Stromal cell of bone marrow (primary cell): ENCODE results near the gene USP43.
"Not testable (repeated sequence)": the region's sequence is repeated elsewhere in the genome, so short reads cannot be mapped to it uniquely, and the experiment has no call there.

Experiments
- DNase-seq: peaks from one replicate; pipeline ENCODE4 v3.0.0-alpha.2; 2012; ENCODE audit warnings: low read depth

The USP43 gene

GRCh38 chr17:9644910-9645751, at the start of gene USP43:
Gene USP43, plus strand, starts transcription at chr17:9645517. Its CDS starts 116 bp downstream, at chr17:9645633.
- DNase-seq = no peak

DNA sequence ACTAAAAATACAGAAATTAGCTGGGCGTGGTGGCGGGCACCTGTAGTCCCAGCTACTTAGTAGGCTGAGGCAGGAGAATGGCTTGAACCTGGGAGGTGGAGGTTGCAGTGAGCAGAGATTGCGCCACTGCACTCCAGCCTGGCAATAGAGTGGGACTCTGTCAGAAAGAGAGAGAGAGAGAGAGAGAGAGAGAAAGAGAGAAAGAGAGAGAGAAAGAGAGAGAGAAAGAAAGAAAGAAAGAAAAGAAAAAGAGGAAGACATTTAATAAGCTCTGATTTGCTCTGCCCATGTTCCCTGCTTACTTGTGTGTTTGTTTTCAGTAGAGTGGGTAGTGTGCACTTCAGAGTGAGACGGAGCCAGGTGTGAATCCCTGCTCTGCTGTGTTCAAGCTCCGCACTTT, 47.7 kb upstream of the USP43 start:
- DNase-seq = not testable (repeated sequence)

DNA sequence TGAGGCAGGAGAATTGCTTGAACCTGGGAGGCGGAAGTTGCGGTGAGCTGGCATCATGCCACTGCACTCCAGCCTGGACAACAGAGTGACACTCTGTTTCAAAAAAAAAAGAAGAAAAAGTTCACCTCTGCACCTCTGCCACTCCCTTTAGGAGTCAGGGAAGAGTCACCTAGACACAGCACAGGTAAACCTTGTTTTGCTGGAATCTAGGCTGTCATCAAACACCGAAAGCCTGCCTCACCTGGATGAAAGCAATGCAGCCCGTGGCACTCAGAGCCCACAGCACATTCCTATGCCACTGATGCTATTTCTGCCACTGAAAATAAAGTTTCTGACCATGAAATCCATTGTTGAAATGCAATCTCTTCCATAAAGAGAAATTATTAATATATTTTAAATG, 46.7 kb upstream of the USP43 start:
- no peak for DNase-seq

GRCh38 chr17:9604583-9604982, 40.7 kb upstream of the USP43 start:
- not testable (repeated sequence) for DNase-seq

GRCh38 chr17:9606453-9606852, 38.9 kb upstream of the USP43 start:
- no peak for DNase-seq

DNA sequence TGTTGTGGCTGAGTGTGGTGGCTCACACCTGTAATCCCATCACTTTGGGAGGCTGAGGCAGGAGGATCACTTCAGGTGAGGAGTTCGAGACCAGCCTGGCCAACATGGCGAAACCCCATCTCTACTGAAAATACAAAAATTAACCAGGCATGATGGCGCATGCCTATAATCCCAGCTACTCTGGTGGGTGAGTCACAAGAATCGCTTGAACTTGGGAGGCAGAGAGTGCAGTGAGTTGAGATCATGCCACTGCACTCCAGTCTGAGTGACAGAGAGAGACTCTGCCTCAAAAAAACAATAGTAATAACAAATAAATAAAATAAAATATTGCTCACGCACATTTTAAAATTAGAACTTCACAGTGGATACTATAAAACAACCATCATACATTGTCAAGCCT, 38.3 kb upstream of the USP43 start:
- not testable (repeated sequence) for DNase-seq

DNA sequence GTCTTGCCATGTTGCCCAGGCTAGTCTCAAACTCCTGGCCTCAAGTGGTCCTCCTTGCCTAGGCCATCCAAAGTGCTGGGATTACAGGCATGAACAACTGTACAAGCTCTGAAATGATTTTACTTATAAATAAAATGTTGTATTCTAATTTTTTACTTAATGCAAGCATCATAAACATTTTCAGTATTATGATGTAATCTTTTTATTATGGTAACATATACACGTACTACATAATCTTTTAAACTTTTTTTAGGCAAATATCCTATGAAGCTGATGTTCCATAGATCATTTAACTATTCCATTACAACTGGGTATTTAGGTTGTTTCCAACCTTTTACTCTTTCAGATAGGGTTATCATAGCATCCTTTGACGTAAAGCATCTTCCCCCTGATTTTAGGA, 33.8 kb upstream of the USP43 start:
- no peak for DNase-seq

GRCh38 chr17:9612006-9612405, 33.3 kb upstream of the USP43 start:
- no peak for DNase-seq

DNA sequence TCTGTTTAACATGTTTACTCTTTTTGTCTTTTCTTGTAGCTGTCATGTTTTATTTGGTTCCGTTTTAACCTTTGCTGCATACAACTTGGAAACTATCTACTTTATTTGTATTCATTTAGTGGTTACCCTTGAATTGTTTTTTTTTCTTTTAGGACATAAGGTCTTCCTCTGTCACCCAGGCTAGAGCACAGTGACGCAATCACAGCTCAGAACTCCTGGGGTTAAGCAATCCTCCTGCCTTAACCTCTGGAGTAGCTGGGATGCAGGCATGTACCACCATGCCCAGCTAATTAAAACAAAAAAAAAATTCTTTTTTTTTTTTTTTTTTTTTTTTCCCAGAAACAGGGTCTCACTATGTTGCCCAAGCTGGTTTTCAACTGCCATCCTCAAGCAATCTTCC, 29.8 kb upstream of the USP43 start:
- DNase-seq = no peak

- DNase-seq = no peak
Measured at GRCh38 chr17:9622961-9623360, 22.4 kb upstream of the USP43 start.

DNA sequence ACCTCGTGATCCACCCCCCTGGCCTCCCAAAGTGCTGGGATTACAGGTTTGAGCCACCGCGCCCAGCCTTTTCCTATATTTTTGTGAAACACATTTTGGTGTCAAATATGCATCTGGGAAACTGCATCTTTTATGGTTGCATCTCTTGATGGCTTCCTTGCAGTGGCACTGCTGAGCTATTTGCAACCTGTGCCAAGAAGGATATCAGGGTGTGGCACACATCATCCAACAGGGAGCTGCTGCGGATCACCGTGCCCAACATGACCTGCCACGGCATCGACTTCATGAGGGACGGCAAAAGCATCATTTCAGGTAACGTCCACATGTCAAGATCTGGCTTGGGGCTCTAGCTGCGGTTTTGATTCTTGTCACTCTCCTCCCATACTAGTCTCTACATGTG, 16.8 kb upstream of the USP43 start:
- no peak for DNase-seq

- DNase-seq = no peak
Measured at GRCh38 chr17:9632741-9633140, 12.6 kb upstream of the USP43 start.

DNA sequence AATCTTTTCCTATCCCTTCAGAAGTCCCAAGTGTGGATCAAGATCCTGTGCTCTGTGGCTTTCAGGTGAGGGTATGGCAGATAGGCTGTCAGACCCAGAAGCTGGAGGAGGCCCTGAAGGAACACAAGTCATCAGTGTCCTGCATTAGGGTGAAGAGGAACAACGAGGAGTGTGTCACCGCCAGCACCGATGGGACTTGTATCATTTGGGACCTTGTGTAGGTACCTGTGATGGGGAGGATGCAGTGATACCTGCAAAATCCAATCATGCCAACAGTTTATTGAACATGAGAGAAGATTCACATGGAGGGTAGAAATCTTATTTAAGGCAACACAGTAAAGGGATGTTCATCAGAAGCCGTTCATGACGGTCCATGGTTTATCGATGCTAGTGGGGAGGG, 10.0 kb upstream of the USP43 start:
- no peak for DNase-seq

- no peak for DNase-seq
Measured at GRCh38 chr17:9636501-9636900, 8.8 kb upstream of the USP43 start.

DNA sequence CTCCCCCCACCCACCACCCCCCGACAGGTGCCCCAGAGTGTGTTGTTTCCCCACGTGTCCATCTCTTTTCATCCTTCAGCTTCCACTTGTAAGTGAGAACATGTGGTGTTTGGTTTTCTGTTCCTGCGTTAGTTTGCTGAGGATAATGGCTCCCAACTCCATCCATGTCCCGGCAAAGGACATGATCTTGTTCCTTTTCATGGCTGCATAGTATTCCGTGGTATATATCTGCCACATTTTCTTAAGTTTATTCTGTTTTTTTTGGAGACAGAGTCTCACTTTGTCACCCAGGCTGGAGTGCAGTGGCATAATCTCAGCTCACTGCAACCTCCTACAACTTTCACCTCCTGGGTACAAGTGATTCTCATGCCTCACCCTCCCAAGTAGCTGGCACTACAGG, 4.9 kb upstream of the USP43 start:
- not testable (repeated sequence) for DNase-seq

- DNase-seq = no peak
Measured at GRCh38 chr17:9643611-9644010, 1.7 kb upstream of the USP43 start.

DNA sequence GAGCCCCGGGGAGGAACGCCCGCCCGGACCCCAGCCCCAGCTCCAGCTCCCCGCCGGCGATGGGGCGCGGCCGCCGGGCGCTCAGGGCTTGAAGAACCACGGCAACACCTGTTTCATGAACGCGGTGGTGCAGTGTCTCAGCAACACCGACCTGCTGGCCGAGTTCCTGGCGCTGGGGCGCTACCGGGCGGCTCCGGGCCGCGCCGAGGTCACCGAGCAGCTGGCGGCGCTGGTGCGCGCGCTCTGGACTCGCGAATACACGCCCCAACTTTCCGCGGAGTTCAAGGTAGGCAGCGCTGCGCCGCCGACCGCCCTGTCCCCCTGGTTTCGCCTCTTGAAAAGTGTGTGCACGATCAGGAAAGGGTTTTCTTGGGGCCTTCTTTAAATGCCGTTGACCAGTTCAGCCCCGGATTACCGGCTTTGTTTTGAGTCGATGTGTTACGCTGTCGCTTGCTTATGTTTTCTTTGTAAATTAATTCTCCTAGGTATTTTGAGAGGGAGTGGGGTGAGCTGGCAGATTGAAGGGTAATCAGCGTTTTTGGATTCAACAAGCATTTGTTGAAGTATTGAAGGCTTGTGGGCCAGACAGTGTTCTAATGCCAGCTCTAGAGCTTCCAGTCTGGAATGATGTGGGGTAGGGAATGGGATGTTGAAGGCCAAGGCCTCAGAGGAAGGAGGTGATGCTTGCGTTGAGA, 681 bp downstream of the USP43 start:
- no peak for DNase-seq

DNA sequence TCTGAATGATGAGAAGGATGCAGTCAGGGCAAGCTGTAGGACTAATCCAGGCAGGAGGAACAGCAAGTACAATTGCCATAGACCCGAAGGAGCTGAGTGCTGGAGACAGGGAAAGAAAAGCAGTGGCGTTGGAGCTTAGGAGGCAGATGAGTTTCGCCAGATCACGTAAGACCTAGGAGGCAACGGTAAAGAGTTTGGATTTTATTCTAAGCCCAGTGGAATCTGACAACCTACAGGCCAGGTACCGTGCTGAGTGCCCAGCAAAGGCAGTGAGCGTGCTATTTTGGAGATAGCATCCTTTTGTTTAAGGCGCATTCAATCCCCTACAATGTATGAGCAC, 1.2 kb downstream of the USP43 start:
- DNase-seq = no peak

DNA sequence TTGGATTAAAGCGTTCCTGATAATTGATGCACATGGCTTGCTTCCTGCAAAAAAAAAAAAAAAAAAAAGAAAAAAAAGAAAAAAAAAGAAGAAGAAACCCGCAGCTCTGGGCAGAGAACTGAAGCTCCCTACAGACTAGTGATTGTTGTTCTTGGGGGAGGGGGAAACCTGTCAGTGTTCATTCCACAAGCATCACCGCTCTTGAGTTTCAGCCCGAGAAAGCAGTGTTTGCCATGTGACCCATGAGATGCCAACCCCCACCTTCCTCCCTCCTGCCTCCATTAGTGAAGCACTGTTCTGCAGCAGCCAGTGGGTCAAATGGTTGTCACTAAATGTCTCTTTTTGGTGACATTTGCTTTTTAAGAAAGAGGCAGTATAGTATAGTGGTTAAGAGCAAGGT, 1.7 kb downstream of the USP43 start:
- no peak for DNase-seq

DNA sequence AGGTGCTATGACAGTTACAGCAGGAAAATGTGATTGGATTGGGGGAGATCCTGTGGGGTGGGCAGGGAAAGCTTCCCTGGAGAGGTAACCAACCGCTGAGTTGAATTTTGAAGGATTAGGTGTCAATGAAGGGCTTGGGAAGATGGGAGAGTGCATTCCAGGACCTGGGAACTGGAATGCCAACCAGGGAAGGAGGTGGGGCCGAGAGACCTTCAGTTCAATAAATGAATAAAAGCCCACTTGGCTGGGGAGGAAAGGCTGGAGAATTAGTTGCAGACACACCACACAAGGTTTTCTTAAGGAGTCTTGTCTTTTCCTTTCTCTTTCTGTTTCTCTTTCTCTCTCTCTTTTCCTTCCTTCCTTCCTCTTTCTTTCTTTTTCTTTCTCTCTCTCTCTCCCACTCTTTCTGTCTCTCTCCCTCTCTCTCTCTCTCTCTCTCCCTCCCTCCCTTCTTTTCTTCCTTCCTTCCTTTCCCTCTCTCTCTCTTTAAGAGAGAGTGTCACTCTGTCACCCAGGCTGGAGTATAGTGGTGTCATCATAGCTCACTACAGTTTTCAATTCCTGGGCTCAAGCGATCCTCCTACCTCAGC, 3.3 kb downstream of the USP43 start:
- DNase-seq = no peak

- DNase-seq = no peak
Measured at GRCh38 chr17:9658593-9659211, 13.4 kb downstream of the USP43 start.

- DNase-seq = no peak
Measured at GRCh38 chr17:9661027-9661426, 15.7 kb downstream of the USP43 start.

DNA sequence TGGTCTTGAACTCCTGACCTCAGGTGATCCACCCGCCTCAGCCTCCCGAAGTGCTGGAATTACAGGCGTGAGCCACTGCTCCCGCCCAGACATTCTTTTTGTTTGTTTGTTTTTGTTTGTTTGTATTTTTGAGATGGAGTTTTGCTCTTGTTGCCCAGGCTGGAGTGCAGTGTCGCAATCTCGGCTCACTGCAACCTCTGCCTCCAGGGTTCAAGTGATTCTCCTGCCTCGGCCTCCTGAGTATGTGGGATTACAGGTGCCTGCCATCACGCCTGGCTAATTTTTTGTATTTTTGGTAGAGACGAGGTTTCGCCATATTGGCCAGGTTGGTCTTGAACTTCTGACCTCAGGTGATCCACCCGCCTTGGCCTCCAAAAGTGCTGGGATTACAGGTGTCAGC, 18.2 kb downstream of the USP43 start:
- DNase-seq = not testable (repeated sequence)
